HCT116 (cell line): ENCODE data around the gene SLC25A21. TPM values are rescaled to one million over a fixed set of nuclear protein-coding genes. Genes with fewer than 3 reads are reported as not detected.

Source experiments
- ATAC-seq: fragments of 200-7000 bp; cut with Tn5 transposase; 2 replicates; pipeline ENCODE4 v1.9.1; 2020; ENCODE audit warnings: mild to moderate bottlenecking, moderate library complexity
- BruUV-seq: library from RNA; stranded (reverse); fragments of 400-500 nt; replicated peaks from 2 replicates; lab custom pipeline; 2021; lab: Mats Ljungman, UMichigan
- CTCF ChIA-PET: fragments of 300-600 bp; sonication (Branson Sonifier 250); formaldehyde crosslinking; loops from one replicate; lab custom pipeline; 2021; ENCODE audit warnings: antibody characterized with exemption; lab: Charles Lee
- POLR2A ChIA-PET: fragments of 300-600, 350-600 bp; sonication (Branson Sonifier 250); formaldehyde crosslinking; loops from one replicate; lab custom pipeline; 2021; ENCODE audit warnings: antibody characterized with exemption; lab: Charles Lee
- RAD21 ChIA-PET, 2 experiments: fragments of 300-600 bp; sonication (Branson Sonifier 250); formaldehyde crosslinking; loops; one replicate each; lab custom pipeline; 2023; ENCODE audit warnings: low total read pairs in 2 of 2; ENCODE audit not compliant: uncharacterized antibody in 2 of 2, unreplicated experiment in 2 of 2, low non-redundant PET in 1 of 2; lab: Charles Lee
- DNase-seq: peaks from one replicate; pipeline ENCODE4 v3.0.0-alpha.2; 2010; ENCODE audit warnings: low read depth, low spot score
- H2AFZ ChIP-seq: fragments of 200-600 bp; shearing (Covaris generic), sonication (generic); 2 replicates; pipeline ENCODE4 v1.6.1; 2017; ENCODE audit warnings: low read depth, mixed run types, mixed read lengths, antibody characterized with exemption, low read length; ENCODE audit not compliant: poor library complexity, severe bottlenecking
- H3K27ac ChIP-seq: 2 replicates; pipeline ENCODE4 v1.5.1; 2012; ENCODE audit warnings: low read depth, low read length
- H3K27me3 ChIP-seq: fragments of 200-600 bp; sonication (generic); 2 replicates; pipeline ENCODE4 v1.6.1; 2016; ENCODE audit warnings: mixed run types, low read length, mixed read lengths; ENCODE audit not compliant: insufficient read depth
- H3K36me3 ChIP-seq, 2 experiments: fragments of 200-500 bp in 1 of 2; fragments of 200-600 bp in 1 of 2; sonication (Bioruptor generic) in 1 of 2; sonication (generic) in 1 of 2; 2 replicates each; pipeline versions ENCODE4 v1.5.1 to v1.6.1; 2014 to 2016; ENCODE audit warnings: low read length in 2 of 2, inconsistent platforms in 1 of 2, mixed read lengths in 1 of 2, mixed run types in 1 of 2; ENCODE audit not compliant: insufficient read depth in 2 of 2, control insufficient read depth in 1 of 2
- H3K4me1 ChIP-seq, 2 experiments: fragments of 200-600 bp in 1 of 2; sonication (generic) in 1 of 2; 2 replicates each; pipeline versions ENCODE4 v1.5.1 to v1.6.1; 2012 to 2017; ENCODE audit warnings: low read length in 2 of 2, inconsistent platforms in 1 of 2, mild to moderate bottlenecking in 1 of 2, mixed read lengths in 1 of 2, mixed run types in 1 of 2, moderate library complexity in 1 of 2; ENCODE audit not compliant: insufficient read depth in 2 of 2, control insufficient read depth in 1 of 2
- H3K4me2 ChIP-seq: fragments of 200-600 bp; sonication (generic); 2 replicates; pipeline ENCODE4 v1.6.1; 2017; ENCODE audit warnings: mixed run types, low read length, mixed read lengths
- H3K4me3 ChIP-seq, 2 experiments: fragments of 200-600 bp in 1 of 2; sonication (generic) in 1 of 2; replicated peaks in 1 of 2; 2 replicates each; pipeline ENCODE4 v1.5.1; 2011 to 2016; ENCODE audit warnings: low read length in 2 of 2, control low read depth in 1 of 2, low read depth in 1 of 2, mild to moderate bottlenecking in 1 of 2, mixed read lengths in 1 of 2, mixed run types in 1 of 2
- H3K79me2 ChIP-seq: fragments of 200-600 bp; sonication (generic); 2 replicates; pipeline ENCODE4 v1.6.1; 2017; ENCODE audit warnings: mild to moderate bottlenecking, mixed run types, low read length, moderate library complexity, mixed read lengths; ENCODE audit not compliant: insufficient read depth
- H3K9ac ChIP-seq: fragments of 200-600 bp; sonication (generic); 2 replicates; pipeline ENCODE4 v1.6.1; 2016; ENCODE audit warnings: low read length, mixed read lengths
- H3K9me2 ChIP-seq: fragments of 200-600 bp; sonication (generic), shearing (Covaris generic); 2 replicates; pipeline ENCODE4 v1.6.1; 2017; ENCODE audit warnings: mixed run types, mild to moderate bottlenecking, moderate library complexity; ENCODE audit not compliant: insufficient read depth
- H3K9me3 ChIP-seq, 2 experiments: fragments of 200-500 bp in 1 of 2; fragments of 200-600 bp in 1 of 2; sonication (Bioruptor generic) in 1 of 2; sonication (generic) in 1 of 2; 2 replicates each; pipeline ENCODE4 v1.6.1; 2014 to 2017; ENCODE audit warnings: low read length in 2 of 2, mixed read lengths in 2 of 2, inconsistent platforms in 1 of 2, low read depth in 1 of 2, mild to moderate bottlenecking in 1 of 2, mixed run types in 1 of 2, moderate library complexity in 1 of 2; ENCODE audit not compliant: control insufficient read depth in 1 of 2, insufficient read depth in 1 of 2
- H4K20me1 ChIP-seq: fragments of 200-600 bp; sonication (generic), shearing (Covaris generic); 2 replicates; pipeline ENCODE4 v1.6.1; 2017; ENCODE audit warnings: mixed run types, mild to moderate bottlenecking, moderate library complexity; ENCODE audit not compliant: insufficient read depth
- ATF3 ChIP-seq: IDR thresholded peaks from 2 replicates; pipeline ENCODE4 v1.6.1; 2012
- CBX3 ChIP-seq: IDR thresholded peaks from 2 replicates; pipeline ENCODE4 v1.6.1; 2012; ENCODE audit warnings: low read depth
- CEBPB ChIP-seq: IDR thresholded peaks from 2 replicates; pipeline ENCODE4 v1.6.1; 2012; ENCODE audit warnings: low read depth
- ELF1 ChIP-seq: IDR thresholded peaks from 2 replicates; pipeline ENCODE4 v1.6.1; 2012; ENCODE audit warnings: low read depth, borderline replicate concordance
- EZH2 ChIP-seq: fragments of 200-600 bp; sonication (generic); IDR thresholded peaks from 2 replicates; pipeline ENCODE4 v1.6.1; 2017; ENCODE audit warnings: antibody characterized with exemption, mixed run types
- EZH2phosphoT487 ChIP-seq: fragments of 200-600 bp; IDR thresholded peaks from 2 replicates; pipeline ENCODE4 v1.6.1; 2018; ENCODE audit warnings: antibody characterized with exemption, borderline replicate concordance
- JUND ChIP-seq: IDR thresholded peaks from 2 replicates; pipeline ENCODE4 v1.6.1; 2012
- POLR2A ChIP-seq: IDR thresholded peaks from 2 replicates; pipeline ENCODE4 v1.7.0; 2011; ENCODE audit warnings: borderline replicate concordance; ENCODE audit not compliant: insufficient read depth, insufficient read length; ENCODE audit errors: extremely low read depth
- POLR2AphosphoS5 ChIP-seq: IDR thresholded peaks from 2 replicates; pipeline ENCODE4 v1.6.1; 2011; ENCODE audit warnings: mild to moderate bottlenecking, low read depth, low read length, moderate library complexity
- RAD21 ChIP-seq: IDR thresholded peaks from 2 replicates; pipeline ENCODE4 v1.6.1; 2012; ENCODE audit warnings: low read depth, mild to moderate bottlenecking
- REST ChIP-seq: IDR thresholded peaks from 2 replicates; pipeline ENCODE4 v1.6.1; 2012; ENCODE audit warnings: low read depth
- SP1 ChIP-seq: IDR thresholded peaks from 2 replicates; pipeline ENCODE4 v1.6.1; 2012; ENCODE audit warnings: low read depth
- SRF ChIP-seq: IDR thresholded peaks from 2 replicates; pipeline ENCODE4 v1.6.1; 2012; ENCODE audit warnings: low read depth
- TCF7L2 ChIP-seq: IDR thresholded peaks from 2 replicates; pipeline ENCODE4 v1.7.0; 2011; ENCODE audit warnings: borderline replicate concordance, inconsistent platforms; ENCODE audit not compliant: insufficient read depth, insufficient read length; ENCODE audit errors: extremely low read depth
- ZBTB33 ChIP-seq: IDR thresholded peaks from 2 replicates; pipeline ENCODE4 v1.6.1; 2011; ENCODE audit warnings: mild to moderate bottlenecking, low read length, moderate library complexity; ENCODE audit not compliant: insufficient replicate concordance; ENCODE audit errors: extremely low read depth
- ZFX ChIP-seq: fragments of 450-650 bp; IDR thresholded peaks from 2 replicates; pipeline ENCODE4 v1.6.1; 2017
- ZNF274 ChIP-seq: fragments of 200-500 bp; sonication (Bioruptor generic); IDR thresholded peaks from 2 replicates; pipeline ENCODE4 v1.6.1; 2014; ENCODE audit warnings: mild to moderate bottlenecking, low read depth, low read length, inconsistent platforms
- intact Hi-C: fragments of 100-400 bp; cut with micrococcal nuclease; formaldehyde crosslinking; loops from 2 replicates; pipeline ENCODE4 v1.10.0; 2022
- total RNA-seq: library from RNA; stranded (reverse); gene quantifications from one replicate; pipeline ENCODE4 v1.2.1, GENCODE V29; 2021; ENCODE audit not compliant: unreplicated experiment

SLC25A21 gene
- total RNA-seq, 1 experiment from 2014 or later: 3.5 TPM

- H3K4me2 ChIP-seq: no peak overlapping the region
- intact Hi-C loops: no loop called here
- RAD21 ChIA-PET: no interaction called here
- H3K27me3 ChIP-seq: no peaks in the 10 kb centered on the region
- H3K9ac ChIP-seq: no peak overlapping the region
- no peaks in the 10 kb centered on the region for H3K9me2 ChIP-seq
- no peak overlapping the region for H3K27ac ChIP-seq
- DNase-seq: no peak
- no peak overlapping the region for H3K4me3 ChIP-seq
- CTCF ChIA-PET: no interaction called here
- no peaks in the 10 kb centered on the region for H4K20me1 ChIP-seq
- H3K36me3 ChIP-seq: no peaks in the 10 kb centered on the region
- POLR2A ChIA-PET: no interaction called here
- no peaks in the 10 kb centered on the region for H3K9me3 ChIP-seq
- no peak overlapping the region for H2AFZ ChIP-seq
- no peak for ATAC-seq
- no peak for TF ChIP-seq ZNF274
- no peak for TF ChIP-seq EZH2phosphoT487
- no peak for TF ChIP-seq POLR2AphosphoS5
- TF ChIP-seq CBX3: no peak
- TF ChIP-seq SP1: no peak
- TF ChIP-seq RAD21: no peak
- no peak for TF ChIP-seq JUND
- TF ChIP-seq ZFX: no peak
- no peak for TF ChIP-seq EZH2
- TF ChIP-seq ATF3: no peak
- no peak for TF ChIP-seq ZBTB33
- no peak for TF ChIP-seq SRF
- no peak for TF ChIP-seq ELF1
- TF ChIP-seq TCF7L2: no peak
- no peak for TF ChIP-seq CEBPB
- no peak for TF ChIP-seq POLR2A
- TF ChIP-seq REST: no peak
- no TSS peak for BruUV-seq
- H3K4me1 ChIP-seq: 0 out of 4 replicates have a peak, but pooled peaks cover 0 to 4% of the 10 kb centered on the region in 2 experiments
- H3K79me2 ChIP-seq: no peaks in the 10 kb centered on the region
Measured at GRCh38 chr14:37057776-37058175, 114.6 kb downstream of the SLC25A21 start.
